ENCODE results near the gene RANBP10.
"Not testable (repeated sequence)": the region's sequence is repeated elsewhere in the genome, so short reads cannot be mapped to it uniquely, and the experiment has no call there.

RANBP10 gene

DNA sequence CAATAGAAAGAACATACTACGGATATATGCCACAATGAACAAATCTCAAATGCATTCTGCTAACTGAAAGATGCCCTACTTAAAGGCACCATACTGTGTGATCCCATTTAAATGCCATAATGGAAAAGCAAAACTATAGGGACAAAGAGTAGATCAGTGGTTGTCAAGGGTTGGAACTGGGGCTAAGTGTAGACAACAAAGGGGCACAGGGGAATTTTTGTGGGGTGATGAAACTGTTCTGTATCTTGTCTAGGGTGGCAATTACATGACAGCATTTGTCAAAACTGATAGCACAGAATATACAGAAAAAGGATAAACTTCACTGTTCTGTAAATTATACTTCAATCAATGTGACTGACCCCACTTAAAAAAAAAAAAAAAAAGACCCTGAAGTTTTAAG is 104.9 kb downstream of the RANBP10 start:
- no peaks in the 10 kb centered on the region for H3K9me3 ChIP-seq (ENCODE audit: low read depth, low read length)
- H3K9ac ChIP-seq (ENCODE audit: insufficient read length), result no peak overlapping the region
- H3K36me3 ChIP-seq (ENCODE audit: insufficient read depth, low read length), result no peaks in the 10 kb centered on the region
- DNase-seq (ENCODE audit: low read depth, low spot score), result no peak
- TF ChIP-seq POLR2AphosphoS5 (IDR thresholded peaks at IDR 0.05; ENCODE audit: borderline replicate concordance, low read depth, low read length) (no peak), EZH2 (IDR thresholded peaks at IDR 0.05) (no peak), FOXP2 (optimal IDR thresholded peaks at IDR 0.05; ENCODE audit: control extremely low read depth, extremely low read length, insufficient read depth) (no peak)
- no peak overlapping the region for H3K4me3 ChIP-seq
- H3K27ac ChIP-seq, result no peak overlapping the region

DNA sequence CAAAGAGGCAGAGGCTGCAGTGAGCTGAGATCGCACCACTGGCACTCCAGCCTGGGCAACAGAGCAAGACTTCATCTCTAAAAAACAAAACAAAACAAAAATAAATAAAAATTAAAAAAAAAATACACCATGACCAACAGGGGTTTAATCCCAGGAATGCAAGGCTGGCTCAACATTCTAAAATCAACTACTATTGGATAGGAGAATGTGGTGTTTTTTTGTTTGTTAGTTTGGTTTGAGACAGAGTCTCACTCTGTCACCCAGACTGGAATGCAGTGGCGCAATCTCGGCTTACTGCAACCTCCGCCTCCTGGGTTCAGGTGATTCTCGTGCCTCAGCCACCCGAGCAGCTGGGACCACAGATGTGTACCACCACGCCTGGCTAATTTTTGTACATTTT is 107.1 kb downstream of the RANBP10 start:
- H3K9ac ChIP-seq (ENCODE audit: insufficient read length), result no peak overlapping the region
- TF ChIP-seq EZH2 (IDR thresholded peaks at IDR 0.05), result no peak
- no peak for TF ChIP-seq POLR2AphosphoS5 (IDR thresholded peaks at IDR 0.05; ENCODE audit: borderline replicate concordance, low read depth, low read length)
- no peak for TF ChIP-seq FOXP2 (optimal IDR thresholded peaks at IDR 0.05; ENCODE audit: control extremely low read depth, extremely low read length, insufficient read depth)
- H3K36me3 ChIP-seq (ENCODE audit: insufficient read depth, low read length), result no peaks in the 10 kb centered on the region

DNA sequence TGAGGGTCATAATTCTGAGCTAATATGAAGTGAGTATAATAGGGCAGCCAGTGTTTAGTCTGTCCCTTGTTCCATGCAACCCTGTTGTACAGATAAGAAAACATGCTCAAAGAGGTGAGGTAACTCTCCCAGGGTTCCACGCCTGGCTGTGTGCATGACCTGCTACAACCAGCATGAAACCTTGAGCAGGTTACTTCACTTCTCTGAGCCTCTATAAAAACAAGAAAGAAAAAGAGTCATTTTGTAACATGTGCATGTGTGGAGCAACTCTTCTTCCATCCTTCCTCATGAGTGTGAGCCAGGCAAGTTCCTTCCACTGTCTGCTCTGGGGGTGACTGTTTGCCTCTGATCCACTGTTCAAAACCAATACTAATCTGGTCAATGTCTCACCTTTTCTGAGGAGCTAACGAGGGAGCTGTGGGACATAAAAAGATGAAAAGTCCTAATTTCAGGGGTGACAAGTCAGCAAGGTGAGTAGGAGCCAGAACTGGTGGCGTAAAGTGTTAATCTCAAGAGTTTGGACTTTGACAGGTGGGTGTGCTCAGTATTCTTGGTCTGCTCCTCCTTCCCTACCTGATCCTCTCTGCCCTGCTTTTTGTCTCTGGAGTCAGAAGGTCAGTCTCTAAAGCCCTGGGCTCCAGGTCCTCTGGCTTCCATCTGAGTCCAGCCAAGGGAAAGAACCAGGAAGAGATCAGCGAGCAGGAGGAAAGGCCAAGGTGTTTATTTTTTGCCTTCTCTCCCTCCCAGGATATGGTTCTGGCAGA is 108.8 kb downstream of the RANBP10 start:
- no peak for DNase-seq (ENCODE audit: low read depth, low spot score)
- no peak overlapping the region for H3K9ac ChIP-seq (ENCODE audit: insufficient read length)

More for the DNA sequence above, 107.1 kb downstream of the RANBP10 start:
- Histone ChIP-seq H3K4me3 (no peak overlapping the region), H3K9me3 (ENCODE audit: low read depth, low read length) (no peaks in the 10 kb centered on the region), H3K27ac (no peak overlapping the region)
- no peak for DNase-seq (ENCODE audit: low read depth, low spot score)

DNA sequence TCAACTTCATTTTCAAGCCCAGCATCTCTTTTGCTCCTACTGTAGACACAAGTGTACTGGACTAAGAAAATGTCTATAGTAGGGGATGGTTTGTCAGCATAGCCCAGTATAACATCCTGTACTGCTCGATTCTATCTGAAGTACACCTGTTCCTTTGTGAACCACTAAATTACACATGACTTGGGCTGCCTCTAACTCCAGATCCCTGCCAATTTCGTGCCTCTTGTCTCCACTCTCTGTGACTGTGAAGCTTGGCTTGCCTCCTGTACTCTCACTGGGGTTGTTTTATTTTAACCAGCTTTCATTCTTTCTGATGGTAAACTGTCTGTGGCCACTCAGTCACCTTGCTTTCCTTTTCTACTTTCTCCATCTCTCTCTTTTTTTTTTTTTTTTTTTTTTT is 111.7 kb downstream of the RANBP10 start:
- DNase-seq (ENCODE audit: low read depth, low spot score), result no peak
- H3K9ac ChIP-seq (ENCODE audit: insufficient read length), result no peak overlapping the region
- H3K4me3 ChIP-seq, result no peak overlapping the region
- TF ChIP-seq EZH2 (IDR thresholded peaks at IDR 0.05), result no peak
- TF ChIP-seq POLR2AphosphoS5 (IDR thresholded peaks at IDR 0.05; ENCODE audit: borderline replicate concordance, low read depth, low read length), result no peak
- no peak for TF ChIP-seq FOXP2 (optimal IDR thresholded peaks at IDR 0.05; ENCODE audit: control extremely low read depth, extremely low read length, insufficient read depth)
- no peak overlapping the region for H3K27ac ChIP-seq
- no peaks in the 10 kb centered on the region for H3K9me3 ChIP-seq (ENCODE audit: low read depth, low read length)
- no peaks in the 10 kb centered on the region for H3K36me3 ChIP-seq (ENCODE audit: insufficient read depth, low read length)

More for the DNA sequence above, 108.8 kb downstream of the RANBP10 start:
- TF ChIP-seq FOXP2 (optimal IDR thresholded peaks at IDR 0.05; ENCODE audit: control extremely low read depth, extremely low read length, insufficient read depth), result no peak
- TF ChIP-seq EZH2 (IDR thresholded peaks at IDR 0.05), result no peak
- no peak for TF ChIP-seq POLR2AphosphoS5 (IDR thresholded peaks at IDR 0.05; ENCODE audit: borderline replicate concordance, low read depth, low read length)
- H3K27ac ChIP-seq, result no peak overlapping the region
- no peaks in the 10 kb centered on the region for H3K9me3 ChIP-seq (ENCODE audit: low read depth, low read length)
- no peaks in the 10 kb centered on the region for H3K36me3 ChIP-seq (ENCODE audit: insufficient read depth, low read length)
- no peak overlapping the region for H3K4me3 ChIP-seq

DNA sequence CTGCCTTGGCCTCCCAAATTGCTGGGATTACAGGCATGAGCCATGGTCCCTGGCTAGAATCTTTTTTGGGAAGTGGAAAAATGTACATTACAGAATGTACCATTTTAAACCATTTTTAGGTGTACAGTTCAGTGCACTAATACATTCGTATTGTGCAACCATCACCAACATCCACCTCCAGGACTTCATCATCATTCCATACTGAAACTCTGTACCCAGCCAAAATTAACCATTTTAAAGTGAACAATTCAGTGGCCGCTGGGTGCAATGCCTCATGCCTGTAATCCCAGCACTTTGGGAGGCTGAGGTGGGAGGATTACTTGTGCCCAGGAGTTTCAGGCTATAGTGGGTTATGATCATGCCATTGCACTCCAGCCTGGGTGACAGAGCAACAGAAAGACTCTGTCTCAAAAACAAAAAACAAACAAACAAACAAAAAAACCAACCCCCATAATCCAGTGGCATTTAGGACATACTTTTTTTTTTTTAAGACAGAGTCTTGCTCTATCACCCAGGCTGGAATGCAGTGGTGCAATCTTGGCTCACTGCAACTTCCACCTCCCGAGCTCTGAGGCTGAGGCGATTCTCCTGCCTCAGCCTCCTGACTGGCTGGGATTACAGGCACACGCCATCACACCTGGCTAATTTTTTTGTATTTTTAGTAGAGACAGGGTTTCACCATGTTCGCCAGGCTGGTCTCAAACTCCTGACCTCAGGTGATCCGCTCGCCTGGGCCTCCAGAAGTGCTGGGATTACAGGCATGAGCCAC is 112.7 kb downstream of the RANBP10 start:
- H3K9me3 ChIP-seq (ENCODE audit: low read depth, low read length); H3K27ac ChIP-seq; H3K4me3 ChIP-seq; H3K36me3 ChIP-seq (ENCODE audit: insufficient read depth, low read length); H3K9ac ChIP-seq (ENCODE audit: insufficient read length); DNase-seq (ENCODE audit: low read depth, low spot score): not testable (repeated sequence)

DNA sequence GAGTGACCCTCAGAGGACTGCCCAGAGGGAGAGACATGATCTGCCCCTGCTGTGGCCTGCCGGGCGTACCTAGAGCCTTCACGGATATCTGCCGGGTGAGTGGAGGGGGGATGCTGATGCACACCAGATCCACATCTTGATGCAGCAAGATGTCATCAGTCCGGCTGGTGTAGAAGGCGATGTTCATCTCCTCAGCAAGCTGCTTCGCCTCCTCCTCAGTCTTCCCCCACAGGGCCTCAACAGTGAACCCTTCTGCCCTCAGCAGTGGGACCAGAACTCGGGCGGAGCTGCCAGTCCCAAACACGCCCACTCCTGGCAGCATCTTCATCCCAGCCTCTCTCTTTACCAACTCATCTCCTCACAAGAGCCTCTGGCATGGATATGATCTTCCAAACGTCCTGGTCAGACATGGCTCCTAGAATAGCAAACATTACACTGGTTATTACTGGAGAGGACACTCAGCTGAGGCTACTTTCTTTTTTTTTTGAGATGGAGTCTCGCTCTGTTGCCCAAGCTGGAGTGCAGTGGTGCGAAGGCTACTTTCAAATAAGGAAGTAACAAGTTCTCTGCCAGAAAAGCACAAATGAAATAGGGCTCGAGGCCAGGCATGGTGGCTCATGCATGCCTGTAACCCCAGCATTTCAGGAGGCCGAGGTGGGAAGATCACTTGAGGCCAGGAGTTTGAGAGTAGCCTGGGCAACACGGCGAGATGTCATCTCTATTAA is 120.8 kb downstream of the RANBP10 start:
- DNase-seq (ENCODE audit: low read depth, low spot score), result no peak
- no peak for TF ChIP-seq POLR2AphosphoS5 (IDR thresholded peaks at IDR 0.05; ENCODE audit: borderline replicate concordance, low read depth, low read length)
- TF ChIP-seq FOXP2 (optimal IDR thresholded peaks at IDR 0.05; ENCODE audit: control extremely low read depth, extremely low read length, insufficient read depth), result no peak
- no peak for TF ChIP-seq EZH2 (IDR thresholded peaks at IDR 0.05)
- no peak overlapping the region for H3K27ac ChIP-seq
- H3K9me3 ChIP-seq (ENCODE audit: low read depth, low read length), result no peaks in the 10 kb centered on the region
- no peak overlapping the region for H3K9ac ChIP-seq (ENCODE audit: insufficient read length)
- H3K36me3 ChIP-seq (ENCODE audit: insufficient read depth, low read length), result no peaks in the 10 kb centered on the region; the same call in 1 of the 2 replicates
- H3K4me3 ChIP-seq, result no peak overlapping the region

DNA sequence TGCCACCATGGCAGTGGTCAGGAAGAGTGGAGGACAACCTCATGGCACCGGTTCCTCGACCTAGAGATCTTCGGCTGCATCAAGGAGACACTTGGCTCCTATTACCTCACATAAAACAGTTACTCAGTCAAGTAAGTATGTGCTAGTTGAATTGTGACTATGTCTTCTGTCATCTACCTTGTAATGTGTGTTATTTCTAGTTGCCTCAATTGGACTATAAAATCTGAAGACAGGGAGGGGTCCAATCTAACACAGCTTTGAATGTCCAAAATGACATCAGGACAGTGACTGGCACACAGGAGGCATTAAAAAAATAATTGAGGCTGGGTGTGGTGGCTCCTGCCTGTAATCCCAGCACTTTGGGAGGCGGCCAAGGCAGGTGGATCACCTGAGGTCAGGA is 122.6 kb downstream of the RANBP10 start:
- Histone ChIP-seq H3K9me3 (ENCODE audit: low read depth, low read length) (no peaks in the 10 kb centered on the region), H3K4me3 (no peak overlapping the region), H3K9ac (ENCODE audit: insufficient read length) (no peak overlapping the region), H3K36me3 (ENCODE audit: insufficient read depth, low read length) (no peaks in the 10 kb centered on the region; the same call in 1 of the 2 replicates), H3K27ac (no peak overlapping the region)
- no peak for DNase-seq (ENCODE audit: low read depth, low spot score)
- TF ChIP-seq EZH2 (IDR thresholded peaks at IDR 0.05) (no peak), FOXP2 (optimal IDR thresholded peaks at IDR 0.05; ENCODE audit: control extremely low read depth, extremely low read length, insufficient read depth) (no peak), POLR2AphosphoS5 (IDR thresholded peaks at IDR 0.05; ENCODE audit: borderline replicate concordance, low read depth, low read length) (no peak)

Data from SK-N-MC (cell line).